ENCODE data around the gene ZBTB7C. TPM values are rescaled to one million over a fixed set of nuclear protein-coding genes. Genes with fewer than 3 reads are reported as not detected.

Gene ZBTB7C
- total RNA-seq, 3 donors from 2014 or later (not counting 1 experiment from before 2014, with no cell fraction given) = 0.07 TPM; not detected in 2

DNA sequence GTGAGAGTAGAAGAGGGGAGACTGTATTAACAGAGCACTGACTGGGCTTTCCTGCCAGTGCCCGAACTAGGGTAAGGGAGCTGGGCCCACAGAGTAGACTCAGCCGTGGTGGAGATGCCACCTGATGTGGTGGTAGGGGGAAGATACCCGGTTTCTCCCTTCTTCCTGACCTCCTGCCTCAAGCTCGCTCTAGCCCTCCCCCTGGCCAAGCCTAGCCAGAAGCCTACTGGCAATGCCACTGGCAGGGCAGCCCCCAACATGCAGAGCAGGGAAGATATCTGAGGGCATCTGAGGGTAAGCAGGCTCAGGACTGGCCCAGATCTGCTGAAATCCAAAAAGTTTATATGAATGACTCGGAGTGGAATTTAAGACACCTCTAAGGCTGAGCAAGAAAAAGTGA, 316.1 kb downstream of the ZBTB7C start:
- H3K36me3 ChIP-seq (ENCODE audit: control insufficient read depth, insufficient read depth, low read length) = no peaks in the 10 kb centered on the region
- Mint-ChIP-seq H3K27ac (no peak overlapping the region), H3K27me3 (ENCODE audit: low read depth in 2 of 2) (peaks cover 0 to 4% of the 10 kb centered on the region in 2 donors), H3K9me3 (no peaks in the 10 kb centered on the region), H3K4me1 (no peaks in the 10 kb centered on the region), H3K4me3 (no peak overlapping the region), H3K36me3 (no peaks in the 10 kb centered on the region)
- no peak for DNase-seq
- no peaks in the 10 kb centered on the region for H3K4me1 ChIP-seq (ENCODE audit: control insufficient read depth, insufficient read depth, low read length)
- H3K4me3 ChIP-seq (ENCODE audit: low read length) = no peak overlapping the region
- no peak overlapping the region for H3K27ac ChIP-seq (ENCODE audit: low read length)
- 74% methylated on average over 5 of the region's 5 CpGs for WGBS (ENCODE audit: insufficient coverage)
- intact Hi-C loops (cut with micrococcal nuclease) = no loop called here
- TF ChIP-seq, protein P1, sequence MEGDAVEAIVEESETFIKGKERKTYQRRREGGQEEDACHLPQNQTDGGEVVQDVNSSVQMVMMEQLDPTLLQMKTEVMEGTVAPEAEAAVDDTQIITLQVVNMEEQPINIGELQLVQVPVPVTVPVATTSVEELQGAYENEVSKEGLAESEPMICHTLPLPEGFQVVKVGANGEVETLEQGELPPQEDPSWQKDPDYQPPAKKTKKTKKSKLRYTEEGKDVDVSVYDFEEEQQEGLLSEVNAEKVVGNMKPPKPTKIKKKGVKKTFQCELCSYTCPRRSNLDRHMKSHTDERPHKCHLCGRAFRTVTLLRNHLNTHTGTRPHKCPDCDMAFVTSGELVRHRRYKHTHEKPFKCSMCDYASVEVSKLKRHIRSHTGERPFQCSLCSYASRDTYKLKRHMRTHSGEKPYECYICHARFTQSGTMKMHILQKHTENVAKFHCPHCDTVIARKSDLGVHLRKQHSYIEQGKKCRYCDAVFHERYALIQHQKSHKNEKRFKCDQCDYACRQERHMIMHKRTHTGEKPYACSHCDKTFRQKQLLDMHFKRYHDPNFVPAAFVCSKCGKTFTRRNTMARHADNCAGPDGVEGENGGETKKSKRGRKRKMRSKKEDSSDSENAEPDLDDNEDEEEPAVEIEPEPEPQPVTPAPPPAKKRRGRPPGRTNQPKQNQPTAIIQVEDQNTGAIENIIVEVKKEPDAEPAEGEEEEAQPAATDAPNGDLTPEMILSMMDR (IDR thresholded peaks at IDR 0.05) = no peak
- no peaks in the 10 kb centered on the region for H3K9me3 ChIP-seq (ENCODE audit: control insufficient read depth, insufficient read depth, low read length)
- ATAC-seq = no peak
- no peaks in the 10 kb centered on the region for H3K27me3 ChIP-seq (ENCODE audit: control insufficient read depth, insufficient read depth, low read length)

DNA sequence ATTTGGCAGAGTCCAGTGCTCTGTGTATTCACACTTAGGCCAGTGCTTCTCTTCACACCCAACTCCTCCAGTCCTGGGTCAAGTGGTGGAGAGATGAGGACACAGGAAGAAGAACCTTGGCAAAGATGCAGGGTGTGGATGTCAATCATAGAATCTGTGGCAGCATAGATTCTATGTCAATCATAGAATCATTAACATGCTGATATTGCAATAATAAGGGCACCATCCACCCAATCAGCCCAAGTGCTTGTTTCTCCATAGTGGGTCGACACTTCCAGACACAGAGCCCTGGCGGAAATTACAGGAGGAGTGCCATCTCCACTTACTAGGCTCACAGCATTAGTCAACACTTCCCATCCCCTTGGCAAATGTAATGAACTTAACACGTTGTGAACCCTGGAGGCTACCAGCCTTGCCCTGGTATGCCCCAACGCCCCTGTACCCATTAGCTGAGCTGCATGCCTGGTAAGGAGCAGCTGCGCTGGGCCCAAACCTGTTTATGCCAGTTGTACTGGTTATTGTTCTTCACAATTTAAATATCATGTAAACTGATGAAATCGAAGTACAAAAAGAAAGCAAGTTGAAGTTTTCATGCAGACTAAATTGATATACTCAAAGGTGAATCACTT, 317.2 kb downstream of the ZBTB7C start:
- Mint-ChIP-seq H3K27me3 (ENCODE audit: low read depth in 2 of 2) (peaks cover 0 to 2% of the 10 kb centered on the region in 2 donors), H3K36me3 (no peaks in the 10 kb centered on the region), H3K27ac (no peak overlapping the region), H3K9me3 (no peaks in the 10 kb centered on the region), H3K4me3 (no peak overlapping the region), H3K4me1 (no peaks in the 10 kb centered on the region)
- no peaks in the 10 kb centered on the region for H3K9me3 ChIP-seq (ENCODE audit: control insufficient read depth, insufficient read depth, low read length)
- TF ChIP-seq, protein P1 (IDR thresholded peaks at IDR 0.05) = no peak
- DNase-seq (no peak), ATAC-seq (no peak)
- no peak overlapping the region for H3K27ac ChIP-seq (ENCODE audit: low read length)
- WGBS (ENCODE audit: insufficient coverage) = 87% methylated on average over 6 of the region's 6 CpGs
- intact Hi-C loops (cut with micrococcal nuclease) = no loop called here
- H3K27me3 ChIP-seq (ENCODE audit: control insufficient read depth, insufficient read depth, low read length) = no peaks in the 10 kb centered on the region
- no peak overlapping the region for H3K4me3 ChIP-seq (ENCODE audit: low read length)
- no peaks in the 10 kb centered on the region for H3K36me3 ChIP-seq (ENCODE audit: control insufficient read depth, insufficient read depth, low read length)
- no peaks in the 10 kb centered on the region for H3K4me1 ChIP-seq (ENCODE audit: control insufficient read depth, insufficient read depth, low read length)

DNA sequence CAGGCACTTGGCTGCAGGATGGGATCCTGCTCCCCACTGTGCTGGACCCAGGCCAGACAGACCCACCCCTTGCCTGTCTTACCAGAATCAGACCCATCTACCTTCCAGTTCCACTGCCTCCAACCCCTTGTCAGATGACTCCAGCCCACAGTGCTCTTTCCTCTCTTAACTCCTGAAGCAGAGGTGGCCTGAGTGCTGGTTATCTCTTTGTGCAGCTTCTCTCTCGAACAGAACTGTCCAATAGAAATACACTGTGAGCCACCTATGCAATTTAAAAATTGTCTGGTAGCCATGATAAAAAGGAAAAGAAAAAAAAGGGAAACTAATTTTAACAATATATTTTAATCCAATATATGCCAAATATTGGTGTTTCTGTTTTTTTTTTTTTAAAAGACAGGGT, 318.5 kb downstream of the ZBTB7C start:
- no peak for ATAC-seq
- Mint-ChIP-seq H3K4me3 (no peak overlapping the region), H3K27me3 (ENCODE audit: low read depth in 2 of 2) (no peaks in the 10 kb centered on the region), H3K27ac (no peak overlapping the region), H3K4me1 (no peaks in the 10 kb centered on the region), H3K9me3 (no peaks in the 10 kb centered on the region), H3K36me3 (no peaks in the 10 kb centered on the region)
- intact Hi-C loops (cut with micrococcal nuclease) = no loop called here
- TF ChIP-seq, protein P1 (IDR thresholded peaks at IDR 0.05) = no peak
- WGBS (ENCODE audit: insufficient coverage) = no CpG with 5 or more reads among the region's 1 CpG
- Histone ChIP-seq H3K27ac (ENCODE audit: low read length) (no peak overlapping the region), H3K36me3 (ENCODE audit: control insufficient read depth, insufficient read depth, low read length) (no peaks in the 10 kb centered on the region), H3K4me3 (ENCODE audit: low read length) (no peak overlapping the region), H3K9me3 (ENCODE audit: control insufficient read depth, insufficient read depth, low read length) (no peaks in the 10 kb centered on the region), H3K27me3 (ENCODE audit: control insufficient read depth, insufficient read depth, low read length) (no peaks in the 10 kb centered on the region), H3K4me1 (ENCODE audit: control insufficient read depth, insufficient read depth, low read length) (no peaks in the 10 kb centered on the region)
- DNase-seq = no peak

DNA sequence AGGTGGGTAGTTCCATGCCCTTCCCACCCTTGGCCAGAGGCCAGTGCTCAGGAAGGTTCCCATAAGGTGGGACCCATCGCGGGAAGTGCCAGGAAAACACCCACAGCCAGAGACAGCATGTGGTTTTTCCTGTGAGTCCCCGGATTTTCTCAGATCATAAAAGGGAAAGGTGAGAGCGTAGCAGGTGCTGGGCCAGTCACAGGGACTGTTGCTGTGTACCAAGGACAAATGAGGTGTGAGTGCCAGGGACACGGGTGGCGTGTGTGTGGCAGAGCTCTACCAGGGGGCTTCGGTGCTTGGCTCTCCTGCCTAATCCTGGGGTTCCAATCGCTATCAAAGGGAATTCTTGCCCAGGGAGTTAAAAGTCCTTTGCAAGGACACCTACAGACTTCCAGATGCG, 319.2 kb downstream of the ZBTB7C start:
- WGBS (ENCODE audit: insufficient coverage) = 90% methylated on average over 9 of the region's 9 CpGs
- Mint-ChIP-seq H3K4me3 (no peak overlapping the region), H3K9me3 (no peaks in the 10 kb centered on the region), H3K27ac (no peak overlapping the region), H3K36me3 (no peaks in the 10 kb centered on the region), H3K27me3 (ENCODE audit: low read depth in 2 of 2) (no peaks in the 10 kb centered on the region), H3K4me1 (no peaks in the 10 kb centered on the region)
- H3K27me3 ChIP-seq (ENCODE audit: control insufficient read depth, insufficient read depth, low read length) = no peaks in the 10 kb centered on the region
- DNase-seq (no peak), ATAC-seq (no peak)
- TF ChIP-seq, protein P1 (IDR thresholded peaks at IDR 0.05) = no peak
- H3K27ac ChIP-seq (ENCODE audit: low read length) = no peak overlapping the region
- H3K4me1 ChIP-seq (ENCODE audit: control insufficient read depth, insufficient read depth, low read length) = no peaks in the 10 kb centered on the region
- no peaks in the 10 kb centered on the region for H3K36me3 ChIP-seq (ENCODE audit: control insufficient read depth, insufficient read depth, low read length)
- H3K9me3 ChIP-seq (ENCODE audit: control insufficient read depth, insufficient read depth, low read length) = no peaks in the 10 kb centered on the region
- intact Hi-C loops (cut with micrococcal nuclease) = no loop called here
- H3K4me3 ChIP-seq (ENCODE audit: low read length) = no peak overlapping the region
